Thyroid gland (tissue), 4 donors: ENCODE data around the gene SLC25A4. TPM values are rescaled to one million over a fixed set of nuclear protein-coding genes. Genes with fewer than 3 reads are reported as not detected.

Experiments
- DNase-seq, 2 donors: peaks; one replicate each; pipeline ENCODE4 v3.0.0-alpha.2; 2019
- H3K27ac ChIP-seq, 3 donors: fragments of 200-600 bp; sonication (generic); 1 replicate in 2 of 3; 2 replicates in 1 of 3; pipeline ENCODE4 v1.5.1; 2016 to 2019; ENCODE audit warnings: mild to moderate bottlenecking in 1 of 3, moderate library complexity in 1 of 3
- H3K27me3 ChIP-seq: fragments of 200-600 bp; sonication (generic); one replicate; pipeline ENCODE4 v1.5.1; 2019
- H3K36me3 ChIP-seq, 2 donors: fragments of 200-600 bp; sonication (generic); one replicate each; pipeline ENCODE4 v1.5.1; 2016 to 2019
- H3K4me1 ChIP-seq, 2 donors: fragments of 200-600 bp; sonication (generic); one replicate each; pipeline ENCODE4 v1.5.1; 2017 to 2019
- H3K4me3 ChIP-seq, 3 donors: fragments of 200-600 bp; sonication (generic); replicated peaks in 1 of 3; 1 replicate in 2 of 3; 2 replicates in 1 of 3; pipeline ENCODE4 v1.5.1; 2016; ENCODE audit warnings: mild to moderate bottlenecking in 1 of 3
- H3K9me3 ChIP-seq: fragments of 200-600 bp; sonication (generic); one replicate; pipeline ENCODE4 v1.5.1; 2017
- CTCF ChIP-seq, 6 experiments: fragments of 200-600 bp in 3 of 6; fragments of 450-650 bp in 3 of 6; sonication (generic) in 3 of 6; IDR thresholded peaks; one replicate each; pipeline ENCODE4 v1.5.1; 2016 to 2019; ENCODE audit warnings: antibody characterized with exemption in 6 of 6, mild to moderate bottlenecking in 2 of 6, inconsistent platforms in 1 of 6, moderate library complexity in 1 of 6
- POLR2A ChIP-seq, 2 donors: fragments of 450-650 bp; IDR thresholded peaks; one replicate each; pipeline ENCODE4 v1.6.1; 2017; ENCODE audit warnings: antibody characterized with exemption in 2 of 2, mild to moderate bottlenecking in 2 of 2, moderate library complexity in 1 of 2
- WGBS, 2 donors: methylation state at CpG; one replicate each; pipeline ENCODE4 v1.1.5; 2017; 5-methylcytosine and 5-hydroxymethylcytosine counted together
- intact Hi-C: fragments of 100-400 bp; cut with DNase I; formaldehyde crosslinking; loops from one replicate; pipeline ENCODE4 v1.15.1; 2023
- total RNA-seq, 4 donors: library from RNA; depleted of rRNA; stranded (reverse); fragments of >200 nt; gene quantifications; one replicate each; pipeline ENCODE4 v1.2.3, GENCODE V29; 2016

The SLC25A4 gene
- total RNA-seq, 4 donors from 2014 or later, result 26.7 to 56.7 (median 41.8) TPM

GRCh38 chr4:185144601-185145240, 1.7 kb downstream of the SLC25A4 start:
- TF ChIP-seq POLR2A (IDR thresholded peaks at IDR 0.05) (no peak), CTCF (IDR thresholded peaks at IDR 0.05) (no peak)
- intact Hi-C loops, result no loop called here
- no peak for DNase-seq
- WGBS, 2 donors, result 89 to 93% methylated on average over 15 to 16 of the region's 16 CpGs
- Histone ChIP-seq H3K9me3 (no peaks in the 10 kb centered on the region), H3K36me3 (peaks cover 0 to 4% of the 10 kb centered on the region in 2 donors), H3K27ac (peak overlapping the region in 1 of 3 donors; percentile 33), H3K4me3 (no peak overlapping the region), H3K27me3 (no peaks in the 10 kb centered on the region), H3K4me1 (peaks cover 8 to 16% of the 10 kb centered on the region in 2 donors)

GRCh38 chr4:185145572-185145971, 2.5 kb downstream of the SLC25A4 start:
- no peak for TF ChIP-seq CTCF (IDR thresholded peaks at IDR 0.05)
- TF ChIP-seq POLR2A (IDR thresholded peaks at IDR 0.05), result no peak
- no peak overlapping the region for H3K4me3 ChIP-seq
- H3K36me3 ChIP-seq, result peaks cover 0 to 4% of the 10 kb centered on the region in 2 donors
- intact Hi-C loops, result no loop called here
- no peaks in the 10 kb centered on the region for H3K27me3 ChIP-seq
- peak overlapping the region in 1 of 3 donors; percentile 17 for H3K27ac ChIP-seq
- WGBS, 2 donors, result 79% methylated on average over 13 of the region's 13 CpGs
- H3K4me1 ChIP-seq, result peaks cover 8 to 16% of the 10 kb centered on the region in 2 donors
- no peak for DNase-seq
- no peaks in the 10 kb centered on the region for H3K9me3 ChIP-seq

- 92 to 96% methylated on average over 12 of the region's 12 CpGs for WGBS, 2 donors
- Histone ChIP-seq H3K4me1 (peaks cover under 1 to 8% of the 10 kb centered on the region in 2 donors), H3K27me3 (no peaks in the 10 kb centered on the region), H3K27ac (no peak overlapping the region), H3K4me3 (no peak overlapping the region), H3K36me3 (peaks cover 0 to 6% of the 10 kb centered on the region in 2 donors), H3K9me3 (no peaks in the 10 kb centered on the region)
- TF ChIP-seq CTCF (IDR thresholded peaks at IDR 0.05), result no peak
- TF ChIP-seq POLR2A (IDR thresholded peaks at IDR 0.05), result no peak
- intact Hi-C loops, result no loop called here
- DNase-seq, result no peak
Measured at GRCh38 chr4:185149392-185149791, 6.3 kb downstream of the SLC25A4 start.

- intact Hi-C loops, result no loop called here
- Histone ChIP-seq H3K4me3 (no peak overlapping the region), H3K27me3 (no peaks in the 10 kb centered on the region), H3K36me3 (peaks cover 0 to 6% of the 10 kb centered on the region in 2 donors), H3K27ac (no peak overlapping the region), H3K9me3 (no peaks in the 10 kb centered on the region), H3K4me1 (no peaks in the 10 kb centered on the region)
- TF ChIP-seq CTCF (IDR thresholded peaks at IDR 0.05) (no peak), POLR2A (IDR thresholded peaks at IDR 0.05) (no peak)
- no peak for DNase-seq
- 96 to 97% methylated on average over 1 of the region's 1 CpG for WGBS, 2 donors
Measured at GRCh38 chr4:185151296-185151695, 8.2 kb downstream of the SLC25A4 start.

- no peak overlapping the region for H3K27ac ChIP-seq
- DNase-seq, result no peak
- 63 to 73% methylated on average over 2 of the region's 2 CpGs for WGBS, 2 donors
- no peaks in the 10 kb centered on the region for H3K27me3 ChIP-seq
- no peaks in the 10 kb centered on the region for H3K9me3 ChIP-seq
- TF ChIP-seq POLR2A (IDR thresholded peaks at IDR 0.05), result no peak
- no peak for TF ChIP-seq CTCF (IDR thresholded peaks at IDR 0.05)
- intact Hi-C loops, result no loop called here
- no peak overlapping the region for H3K4me3 ChIP-seq
- peaks cover 5 to 8% of the 10 kb centered on the region in 2 donors for H3K36me3 ChIP-seq
- H3K4me1 ChIP-seq, result no peaks in the 10 kb centered on the region
Measured at GRCh38 chr4:185165605-185166063, 22.6 kb downstream of the SLC25A4 start.
